T-helper 9 cell (primary cell): ENCODE results near the gene PRRG4.
A peak's percentile ranks its signal among the peaks of the same experiment; 100 is the strongest.
"Not testable (repeated sequence)": the region's sequence is repeated elsewhere in the genome, so short reads cannot be mapped to it uniquely, and the experiment has no call there.

Source experiments
- DNase-seq: peaks from one replicate; pipeline ENCODE4 v3.0.0-alpha.2; 2020
- total RNA-seq, 2 donors: gene quantifications; one replicate each; lab custom pipeline; 2026; lab: John Stamatoyannopoulos, UW

The PRRG4 gene
- 0 to 0.14 reads per million in 2 donors for total RNA-seq

DNA sequence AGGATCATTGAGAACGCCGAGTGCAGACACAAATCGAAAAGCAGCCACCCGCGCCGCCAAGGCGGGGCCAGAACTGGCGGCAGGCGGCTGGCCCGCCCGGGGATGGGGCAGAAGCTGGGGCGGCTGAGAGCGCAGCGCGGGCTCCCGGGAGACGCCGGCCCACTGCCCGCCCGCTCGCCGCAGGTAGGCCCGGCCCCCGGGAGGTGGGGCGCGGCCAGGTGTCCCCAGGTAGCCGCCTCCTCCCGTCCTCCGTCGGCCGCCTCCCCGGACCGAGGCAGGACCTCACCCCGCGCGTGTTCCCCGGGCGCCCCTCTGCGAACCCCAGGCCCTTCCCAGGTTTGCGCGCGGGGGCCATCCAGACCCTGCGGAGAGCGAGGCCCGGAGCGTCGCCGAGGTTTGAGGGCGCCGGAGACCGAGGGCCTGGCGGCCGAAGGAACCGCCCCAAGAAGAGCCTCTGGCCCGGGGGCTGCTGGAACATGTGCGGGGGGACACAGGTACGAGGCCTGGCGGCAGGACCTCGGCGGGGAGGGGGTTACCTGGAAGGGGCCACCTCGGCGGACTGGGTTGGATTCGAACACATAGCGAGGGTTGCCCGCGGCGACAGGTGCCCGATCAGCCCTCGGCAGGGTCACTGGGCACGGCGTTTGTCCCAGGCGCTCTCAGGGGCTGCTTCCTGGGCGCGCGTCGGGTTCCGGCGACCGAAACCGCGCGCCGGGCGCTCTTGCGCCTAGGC, at the start of gene PRRG4:
TSS of gene PRRG4 (plus strand) at position 248 of the 733 bp plus-strand sequence. CDS start 603 bp downstream, outside the sequence.
- peak; percentile 1 for DNase-seq

DNA sequence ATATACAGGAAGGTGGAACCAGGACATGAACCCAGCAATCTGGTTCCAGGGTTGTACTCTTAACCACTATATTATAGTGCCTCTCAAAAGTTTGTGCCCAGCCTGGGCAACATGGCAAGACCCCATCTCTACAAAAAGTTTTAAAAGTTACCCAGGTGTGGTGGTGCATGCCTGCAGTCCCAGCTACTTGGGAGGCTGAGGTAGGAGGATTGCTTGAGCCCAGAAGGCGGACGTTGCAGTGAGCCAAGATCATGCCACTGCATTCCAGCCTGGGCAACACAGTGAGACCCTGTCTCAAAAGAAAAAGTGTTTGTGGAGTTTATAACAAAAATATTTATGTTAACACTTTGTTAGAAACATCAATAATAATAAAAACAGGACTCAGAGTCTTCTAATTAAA, 48.9 kb upstream of the PRRG4 start:
- DNase-seq: not testable (repeated sequence)

GRCh38 chr11:32781721-32782120, 48.0 kb upstream of the PRRG4 start:
- DNase-seq: no peak

- DNase-seq: no peak
Observed at GRCh38 chr11:32785262-32785661, 44.5 kb upstream of the PRRG4 start.

- no peak for DNase-seq
Observed at GRCh38 chr11:32786811-32787210, 42.9 kb upstream of the PRRG4 start.

DNA sequence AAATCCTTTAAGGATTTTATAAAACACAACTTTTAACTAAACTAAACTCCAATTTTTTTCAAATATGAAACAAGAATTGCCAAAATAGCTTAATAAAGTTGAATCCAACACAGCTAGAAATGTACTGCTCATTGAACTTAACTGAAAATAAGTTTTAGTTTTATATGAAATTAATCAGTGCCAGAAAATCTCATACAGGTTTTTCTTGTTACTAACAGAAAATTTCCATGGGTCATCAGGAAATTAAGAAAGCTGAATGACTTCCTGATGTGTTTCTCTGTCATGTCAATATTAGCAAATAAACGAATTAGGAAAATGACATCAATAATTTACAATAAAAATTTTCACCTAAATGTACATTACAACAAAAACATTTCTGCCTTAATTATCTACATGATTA, 38.8 kb upstream of the PRRG4 start:
- no peak for DNase-seq

DNA sequence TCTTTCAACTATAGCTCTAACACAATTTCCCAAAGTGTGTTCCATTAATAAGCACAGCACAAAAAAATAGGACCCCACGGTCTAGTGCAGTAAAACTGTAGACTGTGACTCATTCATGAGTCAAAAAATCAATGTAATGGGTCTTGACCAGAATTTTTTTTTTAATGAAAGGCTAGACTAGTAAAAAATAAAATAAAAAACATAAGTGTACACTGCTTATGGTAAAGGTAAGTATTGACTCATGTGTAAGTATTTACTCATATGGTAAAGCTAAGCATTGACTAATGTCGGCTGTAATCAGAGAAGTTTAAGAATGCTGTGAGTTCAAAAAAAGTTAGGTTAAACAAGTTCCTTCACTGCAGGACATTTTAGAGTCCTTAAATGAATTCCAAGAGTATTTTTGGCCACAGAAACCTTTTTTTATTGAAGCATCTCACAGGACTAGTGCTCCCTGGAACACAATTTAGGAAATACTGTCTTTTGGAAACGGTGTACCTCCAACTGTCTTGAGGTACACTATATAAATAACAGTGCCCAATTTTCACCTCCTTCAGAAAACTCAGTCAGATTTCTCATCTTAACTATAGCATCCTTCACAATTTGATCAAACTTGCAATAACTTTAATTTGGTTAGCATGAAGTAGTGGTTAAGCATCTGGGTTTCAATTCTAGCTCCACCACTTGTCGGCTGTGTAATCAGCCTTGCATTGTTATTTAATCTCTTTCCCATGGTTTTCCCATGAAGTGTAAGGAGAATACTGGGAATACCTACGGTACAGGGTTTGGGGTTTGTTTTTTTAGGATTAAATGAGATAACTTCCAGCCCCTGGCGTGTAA, 37.4 kb upstream of the PRRG4 start:
- DNase-seq: no peak

DNA sequence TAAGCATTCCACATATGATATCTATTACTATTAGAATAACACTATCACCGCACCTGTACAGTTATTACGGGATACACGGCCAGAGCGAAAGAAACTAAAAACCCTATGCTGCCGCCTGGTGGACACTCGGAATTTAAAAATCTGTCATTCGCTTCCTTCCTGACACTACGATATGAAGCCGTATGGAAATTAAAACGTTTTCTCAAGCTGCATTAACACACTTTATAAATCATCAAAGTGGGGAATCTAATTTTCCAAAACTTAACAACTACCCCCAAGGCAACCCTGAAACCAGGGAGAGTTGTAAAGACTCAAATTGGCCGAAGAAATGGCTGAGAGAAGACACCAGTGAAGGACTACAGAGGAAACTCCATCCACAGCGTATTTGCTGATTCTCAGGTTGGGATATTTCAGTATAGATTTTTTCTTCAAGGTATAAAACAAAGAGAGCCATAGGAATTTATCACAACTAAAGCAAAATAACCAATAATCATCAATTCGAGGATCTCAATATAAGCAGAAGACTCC, 36.7 kb upstream of the PRRG4 start:
- DNase-seq: peak; percentile 49

GRCh38 chr11:32794439-32794838, 35.3 kb upstream of the PRRG4 start, which contains the start of gene CCDC73:
Gene CCDC73, minus strand, starts transcription at chr11:32794662. Its CDS starts 34,419 bp downstream, at chr11:32760243.
- DNase-seq: no peak

DNA sequence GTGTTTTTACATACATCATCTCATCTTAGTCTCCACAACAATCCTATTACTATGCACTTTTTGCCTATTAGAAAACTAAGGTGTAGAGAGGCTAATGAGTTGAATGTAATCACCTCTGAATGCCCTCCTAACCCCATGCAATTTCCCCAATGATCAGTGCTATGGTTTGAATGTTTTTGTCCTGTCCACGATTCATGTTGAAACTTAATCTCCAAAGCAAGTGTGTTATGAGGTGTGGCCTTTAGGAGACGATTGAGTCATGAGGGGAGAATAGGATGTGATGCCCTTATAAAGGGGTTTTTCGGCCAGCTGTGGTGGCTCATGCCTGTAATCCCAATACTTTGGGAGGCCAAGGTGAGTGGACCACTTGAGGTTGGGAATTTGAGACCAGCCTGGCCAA, 33.3 kb upstream of the PRRG4 start:
- DNase-seq: no peak

- peak; percentile 6 for DNase-seq
Observed at GRCh38 chr11:32809313-32809712, 20.4 kb upstream of the PRRG4 start.

DNA sequence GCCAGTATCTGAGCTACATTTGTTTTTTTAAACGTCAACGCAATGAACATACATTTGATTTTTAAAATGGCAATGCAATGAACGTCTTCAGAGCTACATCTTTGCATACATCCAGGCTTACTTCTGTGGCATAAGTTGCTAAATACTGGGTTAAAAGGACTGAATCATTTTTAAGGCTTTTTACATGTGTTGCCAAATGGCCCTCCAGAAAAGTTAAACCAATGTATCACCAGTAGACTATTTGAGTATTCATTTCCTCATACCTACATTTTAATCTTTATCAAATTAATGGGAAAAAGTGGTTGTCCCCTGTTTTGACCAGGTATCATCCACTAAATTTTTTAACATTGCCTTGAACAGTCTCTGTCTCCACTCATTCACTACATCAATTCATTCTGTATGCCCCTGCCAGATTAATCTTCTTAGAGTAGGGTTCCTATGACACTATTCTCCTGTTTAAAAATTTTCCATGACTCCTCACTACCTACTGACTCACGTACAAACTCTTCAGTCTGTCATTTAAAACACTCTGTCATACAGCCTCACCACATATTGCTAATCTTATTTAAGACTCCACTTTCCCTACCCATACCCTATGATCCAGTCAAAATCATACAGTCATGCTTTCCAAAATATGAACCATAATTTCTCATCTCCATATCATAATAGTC, 12.4 kb upstream of the PRRG4 start:
- no peak for DNase-seq

DNA sequence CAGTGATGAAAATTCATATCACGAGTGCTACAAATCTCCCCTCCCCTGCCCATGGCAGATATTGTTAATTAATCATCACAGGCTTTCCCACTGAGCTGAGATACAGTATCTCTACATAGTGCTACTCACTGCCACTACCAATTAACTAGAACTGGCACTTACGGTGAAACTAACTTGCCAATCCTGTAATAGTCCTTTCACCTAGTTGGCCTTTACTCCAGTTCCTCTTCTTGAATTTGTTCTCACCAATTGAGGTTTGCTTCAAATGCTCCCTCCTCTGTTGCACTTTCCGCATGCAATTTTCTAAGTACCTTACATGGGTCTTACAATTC, 11.9 kb upstream of the PRRG4 start:
- DNase-seq: no peak

DNA sequence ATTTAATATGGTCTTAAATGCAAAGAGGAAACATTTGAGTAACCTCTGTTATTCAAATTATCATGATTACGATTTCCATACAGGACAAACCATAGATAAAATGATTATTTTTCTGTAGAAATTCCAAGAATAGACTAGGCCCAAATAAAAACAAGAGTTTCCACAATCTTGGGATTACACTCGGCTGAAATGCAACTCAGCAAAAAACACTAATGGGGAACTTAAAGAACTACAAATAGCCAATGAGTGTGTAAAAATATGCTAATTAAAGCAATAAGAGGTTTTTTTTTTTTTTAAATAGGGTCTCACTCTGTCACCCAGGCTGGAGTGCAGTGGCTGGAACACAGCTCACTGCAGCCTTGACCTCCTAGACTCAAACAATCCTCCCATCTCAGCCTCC, 10.5 kb upstream of the PRRG4 start:
- no peak for DNase-seq

DNA sequence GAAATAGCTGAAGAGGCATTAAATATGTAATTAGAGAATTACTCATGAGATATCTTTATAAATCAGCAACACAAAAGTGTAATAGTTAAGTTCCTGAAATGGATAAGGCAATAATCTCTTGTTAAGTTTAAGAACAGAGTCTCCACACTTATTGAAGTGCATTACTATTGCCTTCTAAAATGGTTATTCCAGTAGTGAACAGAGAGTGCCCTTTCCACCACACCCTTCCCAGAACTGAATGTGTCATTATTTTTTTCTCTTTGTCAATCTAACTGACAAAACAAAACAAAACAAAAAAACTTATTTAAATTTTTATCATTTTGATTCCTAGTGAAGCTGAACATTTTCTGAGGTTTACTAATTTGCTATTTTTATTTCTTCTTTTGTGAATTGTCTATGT, 9.2 kb upstream of the PRRG4 start:
- DNase-seq: no peak

GRCh38 chr11:32821517-32821916, 8.2 kb upstream of the PRRG4 start:
- no peak for DNase-seq

GRCh38 chr11:32821917-32822560, 7.7 kb upstream of the PRRG4 start:
- no peak for DNase-seq

DNA sequence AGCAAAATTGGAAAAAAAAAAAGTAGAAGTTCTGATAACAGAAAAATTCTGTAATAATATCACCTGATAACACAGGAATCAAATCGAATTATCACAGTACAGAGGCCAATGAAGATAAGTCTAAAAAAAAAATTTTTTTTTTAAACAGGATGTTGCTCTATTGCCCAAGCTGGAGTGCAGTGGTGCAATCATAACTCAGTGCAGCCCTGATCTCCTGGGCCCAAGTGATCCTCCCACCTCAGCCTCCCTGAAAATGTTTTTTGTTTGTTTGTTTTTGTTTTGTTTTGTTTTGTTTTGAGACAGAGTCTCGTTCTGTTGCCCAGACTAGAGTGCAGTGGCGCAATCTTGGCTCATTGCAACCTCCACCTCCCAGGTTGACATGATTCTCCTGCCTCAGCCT, 6.1 kb upstream of the PRRG4 start:
- DNase-seq: not testable (repeated sequence)

DNA sequence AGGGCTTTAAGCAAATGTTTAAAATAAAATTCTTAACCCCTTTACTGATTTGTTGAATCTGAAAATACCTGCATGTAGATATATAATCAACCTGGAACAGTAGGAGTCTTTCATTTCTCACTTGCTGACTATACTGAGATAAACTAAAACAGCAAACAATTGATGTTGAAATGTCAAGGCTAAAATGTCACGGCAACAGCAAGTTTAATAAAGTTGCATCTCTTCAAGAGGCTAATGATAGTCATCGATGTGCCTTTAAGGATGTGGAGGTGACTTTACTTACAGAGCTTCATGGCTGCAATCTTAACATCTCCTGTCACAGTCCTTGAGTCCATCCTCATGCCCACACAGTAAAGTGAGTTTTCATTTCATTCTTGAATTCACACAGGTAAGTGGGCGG, 3.6 kb upstream of the PRRG4 start:
- no peak for DNase-seq

DNA sequence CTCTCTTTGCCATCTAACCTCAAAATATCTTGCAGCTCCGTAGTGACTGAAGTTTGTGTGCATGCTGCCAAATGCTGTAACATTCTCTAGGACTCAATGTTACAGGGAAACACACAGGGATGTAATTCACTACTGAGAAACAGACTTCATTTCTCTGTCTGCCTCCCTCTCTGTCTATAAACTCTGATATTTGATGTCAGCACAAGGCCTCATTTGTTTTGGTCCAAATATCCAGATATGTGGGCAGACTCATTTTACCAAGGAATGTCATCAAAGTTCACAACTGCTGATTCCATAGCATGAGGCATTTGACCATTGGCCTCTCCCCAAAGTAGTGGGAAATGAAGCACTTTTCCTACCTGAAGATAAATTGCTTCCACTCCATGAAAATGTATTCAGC, 2.5 kb upstream of the PRRG4 start:
- no peak for DNase-seq

GRCh38 chr11:32829157-32829679, 509 bp upstream of the PRRG4 start:
- no peak for DNase-seq

- no peak for DNase-seq
Observed at GRCh38 chr11:32830413-32830738, 649 bp downstream of the PRRG4 start.

- DNase-seq: no peak
Observed at GRCh38 chr11:32830796-32831195, 1.1 kb downstream of the PRRG4 start.
